Stimulated activated effector memory CD8-positive, alpha-beta T cell treated with anti-CD3 and anti-CD28 coated beads, Interleukin-12 subunit alpha, Interleukin-12 subunit beta, amount 100 ng/mL, for 72 hours (primary cell): ENCODE measurements around the gene CDC123.
"Not testable (repeated sequence)": the region's sequence is repeated elsewhere in the genome, so short reads cannot be mapped to it uniquely, and the experiment has no call there.

Experiments
- ATAC-seq: fragments of 150-1000 bp; cut with Tn5 transposase; 2 replicates; pipeline ENCODE4 v1.10.0; 2021
- DNase-seq, 2 donors: peaks; one replicate each; pipeline ENCODE4 v3.0.0; 2021 to 2022; ENCODE audit warnings: low spot score in 2 of 2
- H3K27ac Mint-ChIP-seq: one replicate; pipeline ENCODE4 v1.8.0; 2022; ENCODE audit warnings: mild to moderate bottlenecking, mixed read lengths
- H3K36me3 Mint-ChIP-seq: one replicate; pipeline ENCODE4 v1.8.0; 2022; ENCODE audit warnings: mild to moderate bottlenecking, mixed read lengths
- H3K4me1 Mint-ChIP-seq: one replicate; pipeline ENCODE4 v1.8.0; 2022; ENCODE audit warnings: mixed read lengths
- H3K4me3 Mint-ChIP-seq: one replicate; pipeline ENCODE4 v1.8.0; 2022; ENCODE audit warnings: mild to moderate bottlenecking, mixed read lengths
- H3K9me3 Mint-ChIP-seq: one replicate; pipeline ENCODE4 v1.8.0; 2022; ENCODE audit warnings: mixed read lengths

Gene CDC123, protein sequence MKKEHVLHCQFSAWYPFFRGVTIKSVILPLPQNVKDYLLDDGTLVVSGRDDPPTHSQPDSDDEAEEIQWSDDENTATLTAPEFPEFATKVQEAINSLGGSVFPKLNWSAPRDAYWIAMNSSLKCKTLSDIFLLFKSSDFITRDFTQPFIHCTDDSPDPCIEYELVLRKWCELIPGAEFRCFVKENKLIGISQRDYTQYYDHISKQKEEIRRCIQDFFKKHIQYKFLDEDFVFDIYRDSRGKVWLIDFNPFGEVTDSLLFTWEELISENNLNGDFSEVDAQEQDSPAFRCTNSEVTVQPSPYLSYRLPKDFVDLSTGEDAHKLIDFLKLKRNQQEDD

DNA sequence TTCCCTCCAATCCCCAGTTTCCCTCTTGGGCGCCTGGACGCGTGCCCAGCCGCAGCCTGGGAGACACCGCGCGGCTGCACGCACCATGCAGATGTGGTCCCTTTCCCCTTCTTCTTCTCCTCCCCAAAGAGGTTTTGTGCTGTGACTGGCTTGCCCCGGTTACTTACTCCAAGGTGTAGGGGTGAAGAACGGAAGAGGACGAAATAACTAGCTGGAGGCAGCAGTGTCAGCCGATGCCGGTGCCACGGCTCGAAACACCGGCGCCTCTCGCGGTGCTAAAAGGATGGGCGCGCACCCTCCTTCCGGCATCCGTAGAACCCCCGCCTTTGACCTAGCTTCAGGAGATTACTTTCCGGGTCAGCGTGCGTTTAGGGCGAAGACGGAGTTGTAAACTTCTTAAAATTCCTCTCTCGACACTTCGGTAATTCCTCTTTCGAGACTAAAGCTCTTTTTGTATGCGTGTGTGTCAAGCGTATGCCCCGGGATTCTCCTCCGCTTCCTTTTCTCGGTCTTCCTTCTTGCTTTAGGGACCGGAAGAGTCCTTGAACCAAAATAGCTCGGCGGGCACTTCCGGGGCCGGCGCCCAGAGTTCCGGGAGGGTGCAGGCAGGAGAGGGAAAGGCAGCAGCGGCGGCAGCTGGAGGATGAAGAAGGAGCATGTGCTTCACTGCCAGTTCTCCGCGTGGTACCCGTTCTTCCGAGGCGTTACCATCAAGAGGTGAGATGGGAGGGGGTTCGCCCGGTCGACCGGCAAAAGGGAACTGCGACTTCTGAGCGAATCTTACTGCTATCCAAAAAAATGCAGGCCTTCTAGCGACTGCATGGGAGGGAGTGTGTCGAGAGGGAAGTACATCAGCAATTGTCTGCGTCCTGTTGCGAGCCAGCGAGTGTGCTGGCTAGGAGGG is at the start of gene CDC123, which contains the start of gene NUDT5:
Gene CDC123, plus strand, starts transcription at position 586 of the 904 bp plus-strand sequence. Its CDS starts 58 bp downstream, at position 644.
Gene NUDT5, minus strand, starts transcription at position 289 of the 904 bp plus-strand sequence. CDS start 9,600 bp downstream, outside the sequence.
- DNase-seq (peak; percentile 77 to 93), ATAC-seq (peak; percentile 97)
- Mint-ChIP-seq H3K4me3 (peak within 1 kb of the TSS; percentile 100), H3K36me3 (peaks cover 71% of the 10 kb centered on the region), H3K9me3 (no peaks in the 10 kb centered on the region), H3K4me1 (peaks cover 47% of the 10 kb centered on the region), H3K27ac (peak within 1 kb of the TSS; percentile 98)

- Mint-ChIP-seq H3K4me3 (no peak overlapping the region), H3K4me1 (no peaks in the 10 kb centered on the region), H3K9me3 (no peaks in the 10 kb centered on the region), H3K27ac (no peak overlapping the region), H3K36me3 (peaks cover 93% of the 10 kb centered on the region)
- DNase-seq (no peak), ATAC-seq (no peak)
Observed at GRCh38 chr10:12150163-12150562, 45.8 kb upstream of the CDC123 start.

DNA sequence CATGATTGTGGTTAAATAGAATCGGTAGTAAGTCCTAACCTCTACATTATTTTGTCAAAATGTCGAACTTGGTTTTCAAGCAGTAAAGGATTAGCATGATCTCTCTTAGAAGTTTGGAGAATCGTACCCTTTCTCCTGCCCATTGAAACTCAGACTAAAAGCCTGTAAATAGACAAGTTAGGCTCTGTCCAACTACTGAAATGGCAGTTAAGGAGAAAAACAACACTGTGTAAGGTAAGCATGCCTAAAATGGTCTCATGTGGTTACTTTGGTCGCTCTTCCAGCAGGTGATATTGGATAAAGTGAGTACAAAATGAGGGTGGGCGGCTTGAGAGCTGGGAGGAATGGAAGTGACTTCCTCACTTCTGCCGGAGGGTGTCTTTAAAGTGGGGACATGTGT is 41.5 kb upstream of the CDC123 start:
- Mint-ChIP-seq H3K4me3 (no peak overlapping the region), H3K4me1 (no peaks in the 10 kb centered on the region), H3K9me3 (no peaks in the 10 kb centered on the region), H3K36me3 (peaks cover 77% of the 10 kb centered on the region), H3K27ac (peak overlapping the region; percentile 6)
- DNase-seq = no peak
- no peak for ATAC-seq

DNA sequence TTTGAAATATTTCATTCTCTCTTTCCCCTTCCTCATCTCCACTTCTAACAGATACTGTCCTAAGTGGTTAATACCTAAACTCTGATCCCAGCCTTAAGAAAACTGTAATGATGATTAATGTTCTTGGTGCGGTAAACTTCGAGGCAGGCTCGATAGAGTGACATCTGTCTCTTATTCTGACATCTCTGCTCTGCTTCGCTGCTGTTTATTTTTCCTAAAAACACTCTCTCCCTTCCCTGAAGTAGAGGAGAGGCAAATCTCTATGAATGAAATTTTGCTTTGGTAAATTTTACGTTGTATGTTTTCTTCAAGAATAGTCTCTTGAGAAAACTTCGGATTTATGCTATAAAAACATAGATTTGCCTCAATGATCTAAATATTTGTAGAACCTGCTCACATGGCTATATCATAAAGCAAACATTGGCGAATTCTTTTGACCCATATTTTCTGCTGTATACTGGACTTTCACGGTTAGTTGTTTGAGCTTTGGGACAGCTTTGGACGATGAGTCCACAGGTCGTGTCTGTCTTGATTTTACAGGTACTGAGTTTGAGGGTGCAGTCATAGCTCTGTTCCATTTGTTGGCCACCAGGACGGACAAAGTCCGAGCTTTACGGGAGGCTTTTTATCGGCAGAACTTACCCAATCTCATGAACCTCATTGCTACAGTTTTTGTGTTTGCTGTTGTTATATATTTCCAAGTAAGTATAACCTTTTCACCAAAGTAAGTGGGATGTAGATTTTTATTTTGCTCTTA is 39.4 kb upstream of the CDC123 start:
- no peak overlapping the region for H3K4me3 Mint-ChIP-seq
- DNase-seq = no peak
- H3K4me1 Mint-ChIP-seq = no peaks in the 10 kb centered on the region
- H3K9me3 Mint-ChIP-seq = no peaks in the 10 kb centered on the region
- no peak for ATAC-seq
- H3K27ac Mint-ChIP-seq = peak overlapping the region; percentile 20
- peaks cover 73% of the 10 kb centered on the region for H3K36me3 Mint-ChIP-seq

- no peak overlapping the region for H3K27ac Mint-ChIP-seq
- peaks cover 77% of the 10 kb centered on the region for H3K36me3 Mint-ChIP-seq
- H3K9me3 Mint-ChIP-seq = no peaks in the 10 kb centered on the region
- no peak for DNase-seq
- no peaks in the 10 kb centered on the region for H3K4me1 Mint-ChIP-seq
- no peak overlapping the region for H3K4me3 Mint-ChIP-seq
- ATAC-seq = no peak
Observed at GRCh38 chr10:12158111-12158510, 37.9 kb upstream of the CDC123 start.

DNA sequence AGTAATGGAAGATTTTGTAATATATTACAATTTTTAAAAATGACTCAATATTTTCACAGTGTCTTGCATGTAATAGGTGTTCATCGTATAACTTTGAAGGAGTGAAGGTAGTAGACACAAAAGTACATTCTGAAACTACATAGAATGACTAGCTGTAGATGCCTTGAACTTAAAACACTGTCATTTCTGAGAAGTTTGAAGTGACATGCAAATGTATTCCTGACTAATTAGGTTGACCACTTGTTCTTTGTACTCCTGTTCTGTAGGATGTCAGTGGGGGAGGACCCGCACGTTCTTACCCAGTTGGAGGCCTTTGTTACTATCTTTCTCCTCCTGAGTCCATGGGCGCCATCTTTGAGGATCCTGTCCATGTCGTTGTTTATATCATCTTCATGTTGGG is 35.3 kb upstream of the CDC123 start:
- H3K4me1 Mint-ChIP-seq = no peaks in the 10 kb centered on the region
- H3K9me3 Mint-ChIP-seq = no peaks in the 10 kb centered on the region
- DNase-seq (no peak), ATAC-seq (peak; percentile 39)
- no peak overlapping the region for H3K27ac Mint-ChIP-seq
- no peak overlapping the region for H3K4me3 Mint-ChIP-seq
- H3K36me3 Mint-ChIP-seq = peaks cover 85% of the 10 kb centered on the region

DNA sequence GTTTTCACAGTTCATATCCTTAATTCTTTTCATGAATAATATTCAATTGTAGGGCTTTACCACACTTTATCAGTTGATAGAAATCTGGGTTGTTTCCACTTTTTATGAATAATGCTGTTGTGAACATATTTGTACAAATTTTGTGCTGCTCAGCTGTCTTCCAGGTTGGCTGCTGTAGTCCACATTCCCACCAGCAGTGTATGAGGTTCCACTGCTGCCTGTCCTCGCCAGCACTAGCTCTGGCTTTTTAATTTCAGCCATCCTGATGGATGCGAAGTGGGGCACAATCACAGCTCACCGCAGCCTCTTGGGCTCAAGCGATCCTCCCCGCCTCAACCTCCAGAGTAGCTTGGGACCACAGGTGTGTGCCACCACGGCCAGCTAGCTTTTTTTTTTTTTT is 33.1 kb upstream of the CDC123 start:
- Mint-ChIP-seq H3K4me3 (no peak overlapping the region), H3K36me3 (peaks cover 94% of the 10 kb centered on the region), H3K4me1 (no peaks in the 10 kb centered on the region), H3K9me3 (no peaks in the 10 kb centered on the region), H3K27ac (peak overlapping the region; percentile 40)
- no peak for ATAC-seq
- no peak for DNase-seq

DNA sequence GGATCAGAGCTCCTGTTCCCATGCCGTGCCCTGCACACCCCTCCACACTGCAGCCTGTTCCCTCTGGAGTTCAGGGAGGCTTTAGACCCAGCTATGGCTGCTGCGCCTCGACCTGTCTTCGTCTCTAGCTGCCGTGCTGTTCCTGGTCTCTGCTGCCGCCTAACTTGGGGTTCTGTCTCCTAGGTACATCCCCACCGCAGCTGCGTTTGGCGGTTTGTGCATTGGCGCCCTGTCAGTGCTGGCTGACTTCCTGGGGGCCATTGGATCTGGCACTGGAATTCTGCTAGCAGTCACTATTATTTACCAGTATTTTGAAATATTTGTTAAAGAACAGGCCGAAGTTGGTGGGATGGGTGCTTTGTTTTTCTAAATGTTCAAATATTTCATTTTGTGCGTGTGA is 31.9 kb upstream of the CDC123 start:
- Mint-ChIP-seq H3K4me1 (no peaks in the 10 kb centered on the region), H3K36me3 (peaks cover 94% of the 10 kb centered on the region), H3K9me3 (no peaks in the 10 kb centered on the region), H3K4me3 (no peak overlapping the region), H3K27ac (peak overlapping the region; percentile 32)
- ATAC-seq (no peak), DNase-seq (no peak)

DNA sequence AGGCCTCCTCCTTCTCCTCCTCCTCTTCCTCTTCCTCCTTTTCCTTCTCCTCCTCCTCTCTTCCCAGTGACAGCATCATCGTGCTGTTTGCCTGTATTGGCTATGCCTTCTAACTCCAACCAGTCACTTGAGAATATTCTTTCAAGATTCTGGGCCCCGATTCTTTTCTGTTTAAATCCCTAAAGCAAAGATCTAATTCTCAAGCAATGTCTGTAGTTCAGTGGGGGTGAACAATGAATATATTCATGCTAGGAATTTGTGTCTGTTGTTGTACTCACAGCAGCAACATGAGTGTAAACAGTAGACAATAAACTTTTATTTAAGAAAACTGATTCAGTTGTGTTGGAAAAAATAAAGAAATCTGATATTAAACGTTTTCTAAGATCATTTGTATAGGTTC is 31.0 kb upstream of the CDC123 start:
- Mint-ChIP-seq H3K4me3 (no peak overlapping the region), H3K27ac (peak overlapping the region; percentile 75), H3K4me1 (no peaks in the 10 kb centered on the region), H3K36me3 (peaks cover 96% of the 10 kb centered on the region), H3K9me3 (no peaks in the 10 kb centered on the region)
- DNase-seq (no peak), ATAC-seq (no peak)

DNA sequence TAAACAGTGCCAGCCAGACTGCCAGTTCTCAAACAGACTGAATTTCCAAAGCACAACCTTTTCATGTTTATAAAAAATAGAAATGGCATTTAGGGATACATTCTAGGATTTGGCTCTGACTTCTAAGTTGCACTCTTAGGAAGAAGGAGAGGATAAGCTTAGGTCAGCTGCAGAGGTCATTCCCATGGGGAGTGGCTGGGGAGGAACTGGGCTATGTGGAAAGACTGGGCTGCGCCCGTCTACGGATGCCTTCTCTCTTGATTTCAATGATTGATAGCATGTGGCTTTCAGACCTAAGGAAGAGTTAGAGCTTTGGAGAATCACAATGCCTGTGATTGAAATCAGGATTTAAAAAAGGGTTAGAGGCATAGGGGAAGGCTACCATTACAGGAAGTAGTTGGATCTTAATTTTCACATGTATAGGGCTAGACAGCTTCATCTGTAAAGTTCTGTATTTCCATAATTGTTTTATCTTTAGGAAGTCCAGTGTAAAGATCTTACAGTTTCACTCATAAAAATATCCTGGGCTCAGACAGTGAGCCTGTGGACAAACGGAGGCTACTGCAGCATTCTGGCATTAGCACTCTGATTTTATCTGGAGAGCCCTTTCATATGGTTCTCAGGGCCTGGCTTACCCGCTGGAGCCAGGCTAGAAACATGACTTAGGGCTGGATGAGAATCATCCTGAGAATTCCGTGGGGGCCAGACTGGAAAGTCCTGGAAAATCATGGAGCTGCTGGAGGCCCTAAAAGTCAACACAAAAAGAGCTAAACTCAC is 29.8 kb upstream of the CDC123 start:
- H3K4me1 Mint-ChIP-seq = no peaks in the 10 kb centered on the region
- H3K36me3 Mint-ChIP-seq = peaks cover 100% of the 10 kb centered on the region
- DNase-seq (no peak), ATAC-seq (no peak)
- no peak overlapping the region for H3K4me3 Mint-ChIP-seq
- peak overlapping the region; percentile 44 for H3K27ac Mint-ChIP-seq
- no peaks in the 10 kb centered on the region for H3K9me3 Mint-ChIP-seq

DNA sequence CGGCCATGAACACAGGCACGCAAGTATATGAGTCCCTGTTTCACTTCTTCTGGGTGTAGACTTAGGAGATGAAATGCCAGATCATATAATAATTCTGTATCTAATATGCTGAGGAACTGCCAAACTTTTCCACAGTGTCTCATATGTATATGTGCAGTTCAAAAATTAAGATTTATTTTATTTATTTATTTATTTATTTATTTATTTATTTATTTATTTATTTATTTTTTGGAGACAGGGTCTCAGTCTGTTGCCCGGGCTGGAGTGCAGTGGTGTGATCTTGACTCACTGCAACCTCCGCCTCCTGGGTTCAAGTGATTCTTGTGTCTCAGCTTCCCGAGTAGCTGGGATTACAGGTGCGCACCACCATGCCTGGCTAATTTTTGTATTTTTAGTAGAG is 24.5 kb upstream of the CDC123 start:
- peak overlapping the region; percentile 63 for H3K27ac Mint-ChIP-seq
- peaks cover 100% of the 10 kb centered on the region for H3K36me3 Mint-ChIP-seq
- H3K9me3 Mint-ChIP-seq, DNase-seq, H3K4me3 Mint-ChIP-seq, H3K4me1 Mint-ChIP-seq, ATAC-seq: not testable (repeated sequence)

GRCh38 chr10:12177642-12178041 is 18.3 kb upstream of the CDC123 start:
- Mint-ChIP-seq H3K36me3 (peaks cover 90% of the 10 kb centered on the region), H3K9me3 (no peaks in the 10 kb centered on the region), H3K27ac (no peak overlapping the region), H3K4me3 (no peak overlapping the region), H3K4me1 (peaks cover 27% of the 10 kb centered on the region)
- DNase-seq = no peak
- ATAC-seq = peak; percentile 49

DNA sequence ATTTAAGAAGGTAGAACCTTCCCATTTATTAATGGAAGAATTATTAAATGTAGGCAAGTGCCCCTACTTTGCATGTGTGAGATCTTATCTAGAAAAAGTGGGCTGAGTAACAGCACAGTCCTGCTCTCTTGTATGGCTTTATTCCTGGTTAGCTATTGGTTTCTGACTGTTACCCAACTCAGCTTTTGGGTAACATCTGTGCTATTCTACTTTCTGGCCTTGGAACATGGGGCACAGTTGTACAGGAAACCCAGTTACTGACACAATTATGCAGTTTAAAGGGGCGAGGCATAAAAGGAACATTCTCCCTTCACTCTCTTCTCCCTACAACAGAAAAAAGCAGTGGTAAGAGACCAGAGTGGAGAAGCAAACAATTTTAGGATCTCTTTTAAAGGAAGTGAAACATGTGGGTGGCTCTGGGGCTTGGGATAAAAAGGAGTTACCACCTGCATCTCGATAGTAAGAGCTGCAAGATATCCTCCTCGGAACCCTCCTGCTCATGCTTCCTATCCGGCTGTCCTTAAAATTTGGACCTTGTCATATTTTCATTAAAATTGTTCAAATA is 16.3 kb upstream of the CDC123 start:
- H3K4me1 Mint-ChIP-seq = peaks cover 27% of the 10 kb centered on the region
- no peaks in the 10 kb centered on the region for H3K9me3 Mint-ChIP-seq
- peak overlapping the region; percentile 87 for H3K27ac Mint-ChIP-seq
- H3K36me3 Mint-ChIP-seq = peaks cover 87% of the 10 kb centered on the region
- no peak for ATAC-seq
- no peak overlapping the region for H3K4me3 Mint-ChIP-seq
- no peak for DNase-seq

DNA sequence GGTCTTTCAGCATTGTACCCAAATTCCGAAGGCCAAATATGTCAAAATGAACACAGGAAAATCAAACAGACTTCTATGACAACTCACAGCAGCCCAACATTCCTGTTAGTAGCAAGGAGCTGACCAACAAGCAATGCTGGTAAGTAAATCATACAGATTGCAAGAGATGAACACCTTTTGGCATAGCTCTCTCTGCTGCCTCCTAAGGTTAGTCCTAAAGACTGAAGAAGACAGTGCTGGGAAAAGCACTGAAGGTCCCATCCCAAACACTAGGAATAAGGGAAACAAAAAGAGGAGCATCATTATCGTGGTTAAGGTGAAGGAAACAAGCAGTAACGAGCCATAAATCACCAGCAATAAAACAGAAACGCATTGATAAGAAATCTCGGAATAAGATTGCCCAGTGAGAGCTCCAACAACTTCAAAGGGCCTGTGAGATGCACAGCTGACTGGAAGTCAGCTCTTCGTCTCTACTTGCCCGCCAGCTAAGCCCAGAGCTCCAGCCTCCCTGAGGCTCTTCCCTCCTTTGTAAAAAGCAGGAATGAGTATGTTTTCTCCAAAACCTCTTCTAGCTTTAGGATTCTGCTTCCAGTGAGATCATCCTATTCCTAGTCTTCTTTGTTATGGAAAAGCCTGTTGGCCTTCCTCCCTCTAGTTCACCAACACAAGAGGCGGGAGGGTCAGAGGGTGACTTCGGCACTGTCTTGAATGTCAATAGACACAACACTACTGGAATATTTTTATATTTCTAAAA is 15.6 kb upstream of the CDC123 start:
- H3K4me3 Mint-ChIP-seq = peak overlapping the region; percentile 38
- H3K4me1 Mint-ChIP-seq = peaks cover 27% of the 10 kb centered on the region
- ATAC-seq (no peak), DNase-seq (no peak)
- peaks cover 87% of the 10 kb centered on the region for H3K36me3 Mint-ChIP-seq
- H3K9me3 Mint-ChIP-seq = no peaks in the 10 kb centered on the region
- peak overlapping the region; percentile 87 for H3K27ac Mint-ChIP-seq
